NB4 (cell line): ENCODE measurements around the gene MRNIP.

ENCODE experiments used
- MAX ChIP-seq: IDR thresholded peaks from 2 replicates; pipeline ENCODE4 v1.6.1; 2011; ENCODE audit warnings: low read depth, low read length
- MYC ChIP-seq: IDR thresholded peaks from 2 replicates; pipeline ENCODE4 v1.6.1; 2011; ENCODE audit warnings: low read depth, low read length
- POLR2A ChIP-seq: IDR thresholded peaks from 2 replicates; pipeline ENCODE4 v1.6.1; 2011; ENCODE audit warnings: mild to moderate bottlenecking; ENCODE audit not compliant: insufficient read length; ENCODE audit errors: extremely low read depth
- TF ChIP-seq, protein P1 (sequence below): IDR thresholded peaks from one replicate; pipeline ENCODE4 v1.5.1; 2012; ENCODE audit warnings: low read depth, low read length

DNA sequence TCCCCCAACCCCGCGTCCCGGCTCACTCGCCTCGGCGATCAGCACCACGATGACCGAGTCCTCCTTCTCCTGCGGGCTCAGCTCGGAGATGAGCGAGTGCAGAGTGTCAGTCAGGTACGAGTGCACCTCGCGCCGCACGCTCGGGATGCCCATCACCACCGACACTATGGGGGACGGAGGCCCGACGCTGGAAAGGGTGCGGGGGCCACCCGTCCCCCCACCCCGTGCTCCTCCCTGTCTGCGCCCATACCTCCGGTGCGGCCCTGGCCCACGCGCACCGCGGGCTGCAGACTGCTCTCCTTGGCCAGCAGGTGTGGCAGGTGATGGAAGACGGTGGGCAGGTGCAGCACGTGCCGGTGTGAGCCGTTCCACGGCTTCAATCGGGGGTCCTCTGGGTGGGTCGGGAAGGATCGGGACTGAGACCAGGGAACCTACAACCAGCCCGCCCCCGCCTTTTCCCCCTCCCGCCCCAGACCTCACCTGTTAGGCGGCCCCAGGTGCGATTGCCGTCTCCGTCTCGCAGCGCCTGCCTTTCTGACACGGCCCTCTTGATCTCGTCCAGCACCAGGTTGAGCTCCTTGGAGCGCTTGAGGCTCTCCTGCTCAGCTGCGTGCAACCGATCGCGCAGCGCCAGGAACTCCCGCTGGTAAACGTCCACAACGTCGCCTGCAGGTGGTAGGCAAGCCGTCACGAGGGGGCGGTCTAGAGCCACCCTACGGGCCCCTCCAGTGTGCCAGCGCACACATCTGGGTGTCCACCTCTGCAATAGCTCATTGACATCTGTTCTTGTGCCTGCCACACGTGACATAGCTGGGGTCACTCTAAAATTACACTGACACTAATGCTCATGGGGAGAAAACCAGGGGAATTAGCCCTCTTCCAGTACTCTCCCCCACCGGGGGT is 57.1 kb downstream of the MRNIP start:
- TF ChIP-seq POLR2A (no peak), MAX (peak; percentile 59), MYC (peak; percentile 53; the same call in 1 of the 2 replicates)
- TF ChIP-seq, protein P1, sequence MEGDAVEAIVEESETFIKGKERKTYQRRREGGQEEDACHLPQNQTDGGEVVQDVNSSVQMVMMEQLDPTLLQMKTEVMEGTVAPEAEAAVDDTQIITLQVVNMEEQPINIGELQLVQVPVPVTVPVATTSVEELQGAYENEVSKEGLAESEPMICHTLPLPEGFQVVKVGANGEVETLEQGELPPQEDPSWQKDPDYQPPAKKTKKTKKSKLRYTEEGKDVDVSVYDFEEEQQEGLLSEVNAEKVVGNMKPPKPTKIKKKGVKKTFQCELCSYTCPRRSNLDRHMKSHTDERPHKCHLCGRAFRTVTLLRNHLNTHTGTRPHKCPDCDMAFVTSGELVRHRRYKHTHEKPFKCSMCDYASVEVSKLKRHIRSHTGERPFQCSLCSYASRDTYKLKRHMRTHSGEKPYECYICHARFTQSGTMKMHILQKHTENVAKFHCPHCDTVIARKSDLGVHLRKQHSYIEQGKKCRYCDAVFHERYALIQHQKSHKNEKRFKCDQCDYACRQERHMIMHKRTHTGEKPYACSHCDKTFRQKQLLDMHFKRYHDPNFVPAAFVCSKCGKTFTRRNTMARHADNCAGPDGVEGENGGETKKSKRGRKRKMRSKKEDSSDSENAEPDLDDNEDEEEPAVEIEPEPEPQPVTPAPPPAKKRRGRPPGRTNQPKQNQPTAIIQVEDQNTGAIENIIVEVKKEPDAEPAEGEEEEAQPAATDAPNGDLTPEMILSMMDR: peak; percentile 31
